ENCODE measurements around the gene EGR1.
"Not testable (repeated sequence)": the region's sequence is repeated elsewhere in the genome, so short reads cannot be mapped to it uniquely, and the experiment has no call there.

Gene EGR1

DNA sequence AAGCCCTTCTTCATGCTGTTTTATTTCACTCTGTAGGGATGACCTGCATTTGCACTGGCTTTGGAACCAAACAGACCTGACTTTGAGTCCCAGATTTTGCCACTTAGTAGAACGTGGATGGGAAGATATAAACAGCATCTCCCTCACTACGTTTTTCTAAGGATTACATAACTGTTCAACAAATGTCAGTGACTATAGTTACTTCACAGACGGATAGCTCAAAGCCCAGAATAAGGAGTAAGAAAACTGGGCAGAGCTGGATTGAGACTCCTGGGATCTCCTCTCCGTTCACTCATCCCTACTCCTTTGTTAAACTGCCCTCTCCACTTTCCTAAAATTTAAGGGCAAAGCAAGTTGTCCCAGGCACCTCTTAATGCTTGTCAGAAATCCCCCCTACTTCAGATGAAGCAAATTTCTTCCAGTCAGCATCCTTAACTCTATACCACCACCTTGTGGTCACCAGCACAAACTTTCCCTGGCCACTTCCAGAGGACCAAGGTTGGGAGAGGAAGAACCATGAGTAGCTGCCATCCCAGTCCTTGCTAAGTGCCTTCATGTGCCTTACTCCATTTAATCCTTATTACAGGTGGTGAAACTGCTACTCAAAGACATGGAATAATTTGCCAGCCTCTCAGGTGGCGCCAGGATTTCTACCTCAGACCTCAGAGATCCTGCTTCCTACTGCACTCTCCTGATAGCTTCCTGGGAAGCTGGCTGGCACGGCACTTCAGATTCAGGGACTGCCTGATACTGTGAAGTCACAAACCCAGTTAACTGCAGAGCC, 38.4 kb downstream of the EGR1 start:
- no peak overlapping the region for H3K4me3 ChIP-seq (ENCODE audit: low read depth, low read length)
- TF ChIP-seq, protein P1, sequence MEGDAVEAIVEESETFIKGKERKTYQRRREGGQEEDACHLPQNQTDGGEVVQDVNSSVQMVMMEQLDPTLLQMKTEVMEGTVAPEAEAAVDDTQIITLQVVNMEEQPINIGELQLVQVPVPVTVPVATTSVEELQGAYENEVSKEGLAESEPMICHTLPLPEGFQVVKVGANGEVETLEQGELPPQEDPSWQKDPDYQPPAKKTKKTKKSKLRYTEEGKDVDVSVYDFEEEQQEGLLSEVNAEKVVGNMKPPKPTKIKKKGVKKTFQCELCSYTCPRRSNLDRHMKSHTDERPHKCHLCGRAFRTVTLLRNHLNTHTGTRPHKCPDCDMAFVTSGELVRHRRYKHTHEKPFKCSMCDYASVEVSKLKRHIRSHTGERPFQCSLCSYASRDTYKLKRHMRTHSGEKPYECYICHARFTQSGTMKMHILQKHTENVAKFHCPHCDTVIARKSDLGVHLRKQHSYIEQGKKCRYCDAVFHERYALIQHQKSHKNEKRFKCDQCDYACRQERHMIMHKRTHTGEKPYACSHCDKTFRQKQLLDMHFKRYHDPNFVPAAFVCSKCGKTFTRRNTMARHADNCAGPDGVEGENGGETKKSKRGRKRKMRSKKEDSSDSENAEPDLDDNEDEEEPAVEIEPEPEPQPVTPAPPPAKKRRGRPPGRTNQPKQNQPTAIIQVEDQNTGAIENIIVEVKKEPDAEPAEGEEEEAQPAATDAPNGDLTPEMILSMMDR (IDR thresholded peaks at IDR 0.05; ENCODE audit: borderline replicate concordance, insufficient read depth, low read depth, low read length) = peak; percentile 63

DNA sequence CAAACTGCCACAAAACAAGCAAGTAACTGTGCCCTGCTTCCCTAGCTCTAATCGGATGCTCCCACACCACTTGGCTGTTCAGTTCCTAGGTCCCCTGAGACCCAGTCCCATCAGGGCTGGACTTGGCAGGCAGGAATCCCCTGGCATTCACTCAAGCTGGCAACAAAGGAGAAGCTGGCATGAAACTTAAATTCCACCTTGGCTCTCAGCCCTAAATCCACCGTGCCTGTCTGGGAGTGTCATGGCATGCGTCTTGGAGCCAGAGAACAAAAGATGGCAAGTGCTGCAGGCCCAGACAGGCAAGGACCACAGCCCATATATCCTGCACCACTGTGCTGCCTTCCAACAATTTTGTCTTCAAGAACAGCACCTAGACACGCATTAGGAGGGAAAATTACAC, 39.5 kb downstream of the EGR1 start:
- H3K4me3 ChIP-seq (ENCODE audit: low read depth, low read length) = no peak overlapping the region
- TF ChIP-seq, protein P1 (IDR thresholded peaks at IDR 0.05; ENCODE audit: borderline replicate concordance, insufficient read depth, low read depth, low read length) = no peak

DNA sequence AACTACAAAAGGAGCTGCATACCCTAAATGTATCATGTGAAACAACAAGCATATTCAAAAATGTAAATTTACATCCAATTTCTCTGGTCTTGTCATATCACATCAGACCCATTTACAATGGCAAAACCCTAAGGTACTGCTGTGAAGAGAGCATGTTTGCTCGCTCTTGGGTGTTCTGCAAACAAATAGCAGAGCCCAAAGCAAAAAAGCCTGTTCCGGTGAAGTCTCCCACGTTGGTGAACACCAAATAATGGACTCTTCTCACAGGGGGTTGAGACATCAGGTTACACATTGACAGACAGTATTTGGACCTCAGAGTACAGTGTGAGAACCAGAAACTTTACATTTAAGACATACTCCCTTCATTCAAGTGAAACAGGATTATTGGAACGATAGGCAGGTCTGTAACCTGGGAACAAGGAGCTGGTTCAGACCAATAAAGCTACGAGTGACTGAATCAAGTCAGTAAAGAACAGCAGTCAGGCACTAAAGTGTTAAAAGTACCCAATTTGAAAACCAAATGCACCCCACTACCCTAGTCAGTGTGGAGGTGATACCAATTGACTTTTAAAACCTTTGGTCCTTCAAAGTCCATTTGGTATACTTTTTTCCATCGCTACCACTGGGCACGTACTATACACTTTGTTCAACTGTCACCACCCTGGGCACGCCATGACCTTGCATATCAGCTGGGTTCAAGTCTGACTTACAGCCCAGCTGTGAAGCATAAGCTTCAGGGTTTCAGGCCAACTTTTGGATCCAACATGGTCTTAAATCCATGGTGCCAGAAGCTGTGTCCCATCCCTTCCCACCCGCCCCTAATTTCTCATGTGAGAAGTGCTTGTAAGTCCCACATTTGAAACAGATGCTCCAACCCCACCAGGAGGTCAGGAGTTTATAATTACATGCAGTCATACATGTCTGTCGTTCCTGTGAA, 41.4 kb downstream of the EGR1 start:
- TF ChIP-seq, protein P1 (IDR thresholded peaks at IDR 0.05; ENCODE audit: borderline replicate concordance, insufficient read depth, low read depth, low read length) = no peak
- no peak overlapping the region for H3K4me3 ChIP-seq (ENCODE audit: low read depth, low read length)

DNA sequence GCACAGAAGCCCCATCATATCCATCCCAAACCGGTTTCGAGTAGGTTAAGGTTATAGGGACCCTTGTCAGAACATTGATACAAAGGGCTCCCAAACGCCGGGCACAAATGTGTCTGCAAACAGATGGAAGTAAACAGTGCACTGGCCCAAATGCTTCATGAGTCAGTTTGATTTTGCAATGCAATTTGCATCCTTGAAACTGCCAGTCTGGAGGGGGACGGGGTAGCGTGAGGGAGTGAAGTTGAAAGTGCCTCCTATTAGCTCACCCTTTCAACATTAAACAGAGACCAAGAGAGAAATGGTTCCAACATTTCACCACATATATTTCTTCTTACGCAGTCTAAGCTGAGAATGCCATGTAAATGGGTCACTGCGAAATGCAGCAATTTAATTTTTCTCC, 42.2 kb downstream of the EGR1 start:
- H3K4me3 ChIP-seq (ENCODE audit: low read depth, low read length) = not testable (repeated sequence)

DNA sequence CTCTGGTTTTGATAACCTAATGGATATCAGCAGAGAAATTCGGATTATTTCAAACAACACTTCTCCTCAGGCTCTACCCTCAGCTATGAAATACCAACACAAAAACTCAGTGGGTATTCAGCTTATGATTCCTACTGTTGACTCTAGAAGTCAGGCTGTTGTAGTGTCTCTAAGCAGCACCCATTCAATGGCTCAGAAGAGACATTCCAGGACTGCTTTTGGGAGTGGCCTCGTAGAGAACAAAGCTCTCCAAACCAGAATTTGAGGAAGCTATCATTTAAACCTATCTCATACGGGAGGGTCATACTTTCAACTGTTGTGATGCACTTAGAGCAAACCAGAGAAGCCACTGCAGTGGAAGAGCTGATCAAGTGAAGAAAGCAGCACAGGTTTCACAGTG, 43.7 kb downstream of the EGR1 start:
- H3K4me3 ChIP-seq (ENCODE audit: low read depth, low read length) = no peak overlapping the region
- TF ChIP-seq, protein P1 (IDR thresholded peaks at IDR 0.05; ENCODE audit: borderline replicate concordance, insufficient read depth, low read depth, low read length) = no peak

DNA sequence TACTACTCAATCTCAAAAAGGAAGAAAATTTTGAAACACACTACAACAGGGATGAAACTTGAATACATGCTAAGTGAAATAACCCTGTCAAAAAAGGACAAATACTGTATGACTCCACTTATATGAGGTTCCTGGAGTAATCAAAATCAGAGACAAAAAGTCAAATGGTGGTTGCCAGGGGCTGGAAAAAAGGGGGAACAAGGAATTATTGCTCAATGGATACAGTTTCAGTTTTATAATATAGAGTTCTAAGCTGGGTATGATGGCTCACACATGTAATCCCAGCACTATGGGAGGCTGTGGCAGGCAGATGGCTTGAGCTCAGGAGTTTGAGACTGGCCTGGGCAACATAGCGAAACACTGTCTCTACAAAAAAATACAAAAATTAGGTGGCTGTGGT, 48.7 kb downstream of the EGR1 start:
- H3K4me3 ChIP-seq (ENCODE audit: low read depth, low read length) = no peak overlapping the region
- TF ChIP-seq, protein P1 (IDR thresholded peaks at IDR 0.05; ENCODE audit: borderline replicate concordance, insufficient read depth, low read depth, low read length) = no peak

DNA sequence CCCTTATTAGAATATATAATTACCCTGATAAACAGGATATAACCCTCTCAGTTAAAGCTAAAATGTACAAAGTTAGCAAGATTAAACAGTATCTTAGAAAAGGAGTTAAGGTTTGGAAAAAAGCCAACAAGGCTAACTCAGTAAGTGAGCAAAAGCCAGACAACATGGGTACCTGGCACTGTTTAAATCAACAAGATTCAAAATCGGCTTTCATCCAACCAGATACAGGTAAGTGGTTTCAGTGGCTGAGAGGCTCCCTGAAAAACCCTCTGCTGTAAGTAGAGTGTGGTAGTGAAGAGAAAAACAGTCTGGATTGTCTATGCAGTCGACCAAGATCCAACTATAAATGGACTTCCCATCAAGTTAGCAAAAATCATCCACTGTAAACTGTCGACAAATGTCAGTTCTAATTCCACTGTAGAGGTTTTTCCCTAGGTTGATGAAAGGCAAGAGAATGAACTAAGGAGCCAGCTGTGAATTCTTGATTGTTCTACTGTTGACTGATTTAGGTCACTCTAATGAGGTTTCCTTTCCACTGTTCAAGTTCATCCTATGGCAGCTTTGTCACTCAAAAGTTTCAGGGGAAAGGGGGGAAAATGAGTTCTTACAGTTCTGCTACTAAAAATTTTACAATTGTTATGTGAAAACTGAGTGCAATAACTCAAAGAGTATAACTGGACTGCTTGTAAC, 50.4 kb downstream of the EGR1 start:
- H3K4me3 ChIP-seq (ENCODE audit: low read depth, low read length) = no peak overlapping the region
- TF ChIP-seq, protein P1 (IDR thresholded peaks at IDR 0.05; ENCODE audit: borderline replicate concordance, insufficient read depth, low read depth, low read length) = no peak
